COLO668 (cell line): Measurements from ENCODE around the gene SVIL.
"Not testable (repeated sequence)": the region's sequence is repeated elsewhere in the genome, so short reads cannot be mapped to it uniquely, and the experiment has no call there.

ENCODE experiments used
- DNase-seq: peaks from one replicate; lab custom pipeline; 2025; ENCODE audit not compliant: unreplicated experiment; lab: John Stamatoyannopoulos, UW

SVIL gene

DNA sequence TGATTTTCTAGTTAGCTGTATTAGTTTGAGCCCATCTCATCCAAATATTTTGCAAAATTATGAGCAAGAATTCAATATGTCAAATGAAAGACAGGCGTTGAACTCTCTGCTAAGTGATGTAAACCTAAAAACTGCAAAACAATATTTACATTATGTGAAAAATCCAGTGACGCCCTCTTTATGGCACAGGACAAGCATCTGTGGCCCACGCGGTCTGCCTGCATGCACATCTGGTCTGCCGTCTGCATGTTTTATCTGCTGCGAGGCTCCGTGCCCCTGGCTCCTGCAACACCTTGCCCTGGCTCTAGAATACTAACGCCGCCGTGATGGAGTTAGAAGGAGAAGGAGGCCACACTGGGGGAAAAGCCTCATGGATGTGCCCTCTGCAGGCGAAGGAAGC is 142.0 kb downstream of the SVIL start:
- DNase-seq, result no peak

GRCh38 chr10:29491918-29492317 is 142.9 kb downstream of the SVIL start:
- DNase-seq, result no peak

- not testable (repeated sequence) for DNase-seq
These were observed 143.9 kb downstream of the SVIL start for GRCh38 chr10:29490781-29491280.

DNA sequence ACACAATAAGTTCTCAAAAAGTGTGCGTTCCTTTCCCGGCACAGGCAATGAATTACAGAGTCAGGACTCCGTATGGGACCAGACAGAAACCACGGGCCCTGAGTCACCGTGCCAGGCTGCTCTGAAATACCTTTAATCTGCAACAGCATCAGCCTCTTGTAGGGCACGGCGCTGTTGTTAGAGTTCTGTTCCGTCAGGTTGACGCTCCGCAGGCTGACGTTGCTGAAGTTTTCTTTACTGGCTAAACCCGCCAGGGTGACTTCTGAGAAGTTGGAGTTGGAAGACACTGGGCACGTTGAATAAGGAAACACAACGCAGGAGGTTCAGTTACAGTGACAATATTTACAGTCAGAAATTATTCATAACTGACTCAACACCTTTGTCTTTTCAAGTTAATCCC is 146.3 kb downstream of the SVIL start:
- DNase-seq, result not testable (repeated sequence)

DNA sequence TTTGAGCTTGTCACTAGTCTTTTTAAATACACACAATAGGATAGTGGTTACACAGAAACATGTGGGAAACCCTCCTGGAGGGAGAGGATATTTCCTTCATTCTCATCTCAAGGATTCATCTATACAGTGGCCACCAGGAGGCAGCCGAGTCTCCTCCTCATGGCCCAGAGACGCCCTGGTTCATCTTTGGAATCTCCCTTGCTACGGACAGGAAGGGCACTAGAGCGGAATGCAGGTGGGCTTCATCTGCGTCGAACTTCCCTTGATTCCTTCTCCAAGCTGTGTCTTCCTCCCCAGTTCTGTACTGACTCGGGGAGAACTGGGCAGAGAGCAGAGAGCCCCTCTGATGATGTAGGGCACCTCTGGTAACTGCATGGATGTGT is 146.9 kb downstream of the SVIL start:
- DNase-seq, result not testable (repeated sequence)

DNA sequence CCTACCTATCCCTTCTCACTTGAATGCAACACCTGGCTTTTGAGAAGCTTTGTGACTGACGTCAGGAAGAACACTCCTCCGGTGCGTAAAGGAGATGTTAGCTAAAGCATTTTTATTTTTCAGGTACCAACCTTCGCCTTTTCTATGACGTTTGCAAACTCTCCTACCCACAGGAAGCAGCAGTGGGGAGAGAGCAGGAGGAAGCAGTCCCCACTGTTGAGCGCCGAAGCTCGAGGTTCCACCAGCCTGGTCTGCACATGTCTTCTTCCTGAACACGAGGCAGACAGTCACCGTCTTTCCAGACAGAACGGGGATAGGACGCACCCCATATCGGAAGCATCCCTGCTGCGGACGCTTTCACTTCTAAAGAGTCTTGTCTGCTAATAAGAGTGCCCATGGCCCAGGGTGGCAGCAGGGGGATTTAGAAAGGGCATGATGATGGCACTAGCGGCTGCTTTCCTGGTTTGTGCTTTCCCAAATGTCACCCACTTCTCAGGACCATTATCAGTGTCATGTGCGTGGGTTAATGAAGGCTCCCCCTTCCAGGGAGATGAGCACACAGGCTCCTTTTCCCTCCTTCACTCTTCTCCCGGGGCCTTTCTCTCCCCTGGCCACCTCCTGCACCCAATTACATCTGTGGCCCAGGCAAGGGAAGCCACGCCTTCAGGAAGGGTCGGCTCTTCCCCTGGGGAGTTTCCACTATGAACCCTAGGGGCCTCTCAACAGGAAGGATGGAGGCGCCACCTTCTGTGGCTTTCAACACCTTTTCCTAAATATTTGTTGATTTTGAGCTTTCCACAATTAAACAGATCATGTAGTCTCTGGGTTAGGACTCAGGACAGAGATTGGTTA is 147.5 kb downstream of the SVIL start:
- DNase-seq, result not testable (repeated sequence)

DNA sequence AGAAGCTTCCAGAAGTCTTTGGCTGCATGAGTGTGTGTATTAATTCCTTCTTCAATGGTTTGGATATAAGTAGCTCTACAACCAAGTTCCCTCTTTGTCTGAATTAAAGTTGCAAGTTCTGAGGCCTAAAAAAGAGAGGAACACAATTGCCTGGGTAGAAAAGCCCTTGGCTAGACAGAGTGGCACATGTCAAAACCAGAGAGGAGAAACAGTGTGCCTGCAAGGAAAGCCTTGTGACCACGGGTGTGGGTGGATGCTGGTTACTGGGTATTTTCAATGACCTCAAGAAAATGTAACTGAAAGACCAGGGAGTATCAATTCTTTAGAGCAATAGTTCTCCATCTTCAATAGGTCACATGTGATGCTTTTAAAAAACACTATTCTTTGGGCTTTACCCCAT is 148.3 kb downstream of the SVIL start:
- no peak for DNase-seq

DNA sequence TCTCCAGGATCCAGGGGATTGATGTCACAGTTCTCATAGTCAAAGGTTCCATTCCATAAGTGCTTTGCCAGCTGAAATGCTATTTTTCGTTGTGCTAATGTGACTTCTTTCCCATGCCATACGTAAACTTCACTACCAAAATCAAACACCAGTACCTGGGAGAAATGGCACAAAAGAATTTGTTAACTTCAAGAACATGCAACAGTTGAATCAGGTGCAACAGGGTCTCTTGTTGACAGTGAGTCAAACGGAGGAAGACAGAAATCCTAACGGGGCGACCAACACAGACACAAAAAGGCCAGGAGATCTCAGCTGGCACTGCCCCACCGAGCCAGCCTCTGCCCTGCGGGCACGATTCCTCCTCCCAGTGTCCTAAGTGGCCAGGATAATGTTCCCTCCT is 150.1 kb downstream of the SVIL start:
- not testable (repeated sequence) for DNase-seq

DNA sequence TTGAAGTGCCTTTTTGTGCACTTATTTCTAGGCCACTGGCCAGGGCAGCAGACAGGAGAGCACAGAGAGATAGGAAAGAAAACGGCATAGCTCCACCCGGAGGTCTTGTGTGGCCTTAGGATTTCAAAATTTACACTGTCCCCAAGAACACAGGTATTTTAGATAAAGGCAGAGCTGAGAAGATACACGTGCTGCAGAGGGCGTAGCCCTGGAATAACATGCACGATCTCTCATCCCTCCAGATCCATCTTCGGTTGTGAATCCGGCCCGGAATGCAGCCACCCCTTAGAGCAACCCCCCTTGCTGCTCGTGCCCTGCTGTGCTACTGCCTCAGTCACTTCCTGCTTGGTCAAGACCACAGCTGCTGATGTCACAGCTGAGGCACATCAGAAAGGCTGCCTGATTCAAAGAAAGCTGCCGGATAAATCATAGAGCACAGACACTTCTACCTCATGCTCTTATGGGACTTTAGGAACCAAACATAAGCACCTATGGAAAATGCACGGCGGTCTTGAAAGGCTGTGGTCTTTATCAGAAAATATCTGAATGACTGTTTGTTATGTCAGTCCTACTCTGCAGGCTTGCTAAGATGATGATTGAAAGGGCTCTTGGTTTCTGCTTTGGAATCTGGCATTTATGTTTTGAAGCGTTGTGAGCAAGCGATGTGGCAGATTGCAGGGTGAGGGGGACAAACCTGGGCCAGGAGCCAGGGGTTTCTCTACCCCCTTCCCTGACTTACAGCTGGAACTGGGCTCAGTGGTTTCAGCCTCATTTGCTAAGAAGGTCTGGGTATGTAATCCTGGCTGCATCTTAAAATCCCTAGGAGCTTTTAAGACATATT is 152.0 kb downstream of the SVIL start:
- no peak for DNase-seq

DNA sequence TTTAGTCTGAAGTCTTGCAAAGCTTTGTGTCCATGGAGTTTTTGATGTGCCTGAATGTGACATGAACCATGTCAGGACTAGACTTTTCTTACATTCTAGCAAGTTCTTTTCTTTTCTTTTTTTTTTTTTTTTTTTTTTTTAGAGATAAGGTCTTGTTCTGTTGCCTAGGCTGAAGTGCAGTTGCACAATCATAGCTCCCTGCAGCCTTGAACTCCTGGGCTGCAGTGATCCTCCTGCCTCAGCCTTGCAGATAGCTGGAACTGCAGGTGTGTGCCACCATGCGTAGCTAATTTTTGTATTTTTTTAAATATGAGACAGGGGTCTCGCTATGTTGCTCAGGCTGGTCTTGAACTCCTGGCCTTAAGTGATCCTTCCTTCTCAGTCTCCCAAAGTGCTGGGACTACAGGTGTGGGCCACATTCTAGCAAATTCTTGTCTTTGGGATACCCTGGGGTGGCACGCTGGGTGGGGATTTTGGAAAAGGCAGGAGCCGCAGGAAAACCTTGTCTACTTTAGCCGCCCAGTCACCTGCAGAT is 152.8 kb downstream of the SVIL start:
- no peak for DNase-seq

DNA sequence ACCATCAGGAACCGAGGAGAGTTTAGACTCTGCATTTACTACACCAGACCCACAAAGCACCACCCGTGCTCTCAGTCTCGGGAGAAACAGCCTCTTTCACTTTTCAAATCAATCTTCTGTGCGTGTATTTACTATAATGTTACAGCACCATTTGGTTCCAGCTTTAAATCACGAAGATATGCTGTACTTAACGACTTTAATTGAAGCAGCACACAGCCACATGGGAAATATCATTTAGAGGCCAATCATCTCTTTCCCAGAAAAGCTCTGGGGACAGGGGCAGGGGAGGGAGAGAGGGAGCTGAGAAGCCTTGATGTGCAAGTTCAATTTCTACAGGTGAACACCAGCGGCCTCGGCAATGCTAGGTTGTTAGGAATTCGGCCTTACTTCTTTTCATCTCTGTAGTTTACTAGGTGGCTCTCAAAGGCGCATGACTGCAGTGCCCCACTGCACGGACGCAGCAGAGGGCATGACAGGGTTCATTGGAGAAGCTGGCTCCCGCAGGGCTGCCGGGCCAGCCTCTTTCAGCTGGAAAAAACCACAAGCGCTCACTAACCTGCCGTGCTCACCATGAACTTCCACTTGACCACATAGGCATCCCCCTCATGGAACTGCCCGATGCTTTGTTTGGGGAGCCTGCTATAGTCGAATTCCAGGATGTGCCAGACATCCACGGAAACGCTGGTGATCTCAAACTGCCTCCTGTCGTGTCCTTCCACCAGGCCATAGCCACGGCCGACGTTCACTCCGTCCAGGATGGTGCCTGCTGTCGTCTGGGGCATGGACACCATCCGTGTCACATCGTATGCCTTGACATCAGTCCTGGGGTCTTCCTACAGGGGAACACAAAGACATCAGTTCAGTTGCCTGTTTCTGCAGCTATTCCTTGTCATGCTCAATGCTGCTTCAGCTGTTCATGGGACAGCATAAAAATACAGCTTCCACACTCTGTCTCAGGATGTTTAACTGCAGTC is 154.5 kb downstream of the SVIL start:
- no peak for DNase-seq

DNA sequence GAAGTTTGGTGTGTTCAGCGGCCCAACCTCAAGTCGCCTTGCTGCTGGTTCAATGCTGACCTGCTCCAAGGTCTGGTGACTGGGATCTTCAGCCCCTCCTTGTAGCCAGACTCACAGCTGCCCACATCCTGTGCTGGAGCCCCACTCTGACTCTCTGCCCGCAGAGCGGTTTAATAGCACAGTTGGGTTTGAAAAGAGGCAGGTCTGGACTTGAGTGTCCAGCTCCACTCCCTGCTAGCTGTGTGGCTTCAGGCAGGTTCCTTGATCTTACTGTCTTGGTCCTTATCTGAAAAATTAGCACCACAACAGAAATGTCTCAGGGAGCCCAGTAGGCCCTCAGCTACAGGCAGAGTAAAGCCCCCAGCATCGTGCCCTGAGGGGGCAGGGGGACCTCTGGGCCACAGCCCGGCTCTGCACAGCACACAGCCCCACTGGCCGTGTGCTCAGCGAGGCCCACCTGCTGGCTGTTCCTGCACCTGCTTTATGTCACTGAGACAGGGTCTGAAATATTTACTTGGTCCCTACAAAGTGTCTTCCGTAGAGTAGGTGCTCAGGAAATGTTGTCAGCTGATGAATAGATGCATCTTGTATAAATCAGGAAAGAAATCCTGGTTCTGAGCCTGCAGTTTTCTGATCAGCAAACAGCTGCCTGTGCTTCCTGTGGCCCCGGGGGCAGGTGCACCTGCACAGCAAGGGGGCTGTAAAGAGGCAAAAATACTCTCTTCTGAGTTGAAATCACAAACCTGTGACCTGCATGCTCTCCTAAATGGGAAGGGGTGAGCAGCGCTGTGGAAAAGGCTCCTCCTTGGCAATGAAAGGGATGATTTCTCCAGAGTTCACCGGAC is 155.5 kb downstream of the SVIL start:
- DNase-seq, result peak; percentile 22

DNA sequence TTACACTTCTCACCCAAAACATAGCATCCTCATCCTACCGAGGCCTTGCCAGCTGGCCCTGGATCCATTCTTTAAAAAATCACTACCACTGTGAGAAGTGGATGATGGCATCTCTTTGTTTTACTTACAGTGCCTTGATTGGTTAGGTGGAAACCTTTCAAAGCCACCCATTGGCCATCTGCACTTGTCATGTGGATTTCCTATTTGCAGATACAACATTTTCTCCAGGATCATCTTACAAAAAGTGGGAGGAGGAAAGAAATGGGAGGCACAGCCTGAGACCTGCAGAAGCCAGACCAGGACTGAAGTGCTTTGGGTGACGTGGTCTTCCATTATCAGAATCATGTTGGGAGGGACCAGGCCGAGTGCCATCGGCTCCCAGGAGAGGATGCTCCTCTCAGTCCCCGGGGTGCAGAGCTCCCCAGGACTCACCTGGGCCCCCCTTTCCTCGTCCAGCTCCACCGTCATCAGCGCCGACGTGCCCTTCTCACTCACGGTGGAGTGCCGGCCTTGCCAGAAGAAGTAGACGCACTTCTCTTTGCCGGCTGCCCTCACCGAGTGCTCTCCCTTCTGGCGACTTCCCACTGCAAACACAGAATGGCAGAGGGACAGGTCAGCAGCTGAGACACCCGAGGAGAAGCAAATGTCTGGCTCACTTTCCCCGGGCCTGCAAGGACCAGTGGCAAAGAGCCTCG is 161.2 kb downstream of the SVIL start:
- no peak for DNase-seq

DNA sequence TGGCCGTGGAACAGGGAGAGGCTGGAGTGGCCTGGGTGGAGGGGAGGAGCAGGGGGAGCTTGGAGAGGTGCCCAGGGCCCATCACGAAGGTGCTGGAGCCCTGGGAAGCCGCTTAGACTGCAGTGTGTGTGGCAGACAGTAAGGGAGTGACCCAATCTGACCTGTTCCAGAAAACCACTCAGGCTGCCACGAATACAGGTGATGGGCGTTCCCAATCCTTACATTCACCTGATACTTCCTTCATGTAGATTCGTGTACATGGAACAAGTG is 161.7 kb downstream of the SVIL start:
- no peak for DNase-seq

DNA sequence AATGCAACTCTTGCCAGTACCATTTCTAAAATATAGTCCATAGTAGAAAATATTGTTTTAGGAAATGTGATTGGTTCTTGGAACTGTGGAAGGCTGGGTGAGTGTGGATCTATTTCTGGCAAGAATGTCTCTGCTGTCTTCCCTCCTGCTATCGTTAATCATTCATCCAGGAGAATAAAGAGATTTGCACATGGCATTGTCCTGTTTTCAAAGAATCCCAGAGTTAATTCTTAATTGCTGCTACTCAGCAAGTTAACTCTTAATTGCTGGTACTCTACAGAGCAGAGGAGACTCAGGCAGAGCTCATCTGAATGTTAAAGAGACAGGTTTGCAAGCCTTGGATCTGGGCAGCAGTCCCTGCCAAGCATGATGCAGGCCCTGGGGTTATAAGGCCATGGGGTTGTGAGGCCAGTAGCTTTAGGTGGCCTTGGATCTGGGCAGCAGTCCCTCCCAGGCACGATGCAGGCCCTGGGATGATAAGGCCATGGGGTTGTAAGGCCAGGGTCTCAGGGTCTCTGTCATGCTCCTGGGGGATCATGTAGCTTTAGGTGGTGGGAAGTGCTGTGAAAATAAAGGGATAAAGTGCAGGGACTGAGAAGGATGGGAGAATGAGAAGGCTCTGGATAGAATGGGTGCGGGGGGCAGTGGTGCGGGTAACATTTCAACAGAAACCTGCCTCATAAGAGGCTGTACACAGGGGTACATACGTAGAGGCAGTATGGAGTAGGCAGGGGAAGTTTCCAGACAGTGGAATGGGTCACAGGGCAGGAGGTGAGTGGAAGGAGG is 162.3 kb downstream of the SVIL start:
- DNase-seq, result no peak

- DNase-seq, result no peak
These were observed 163.3 kb downstream of the SVIL start for GRCh38 chr10:29471544-29471859.

GRCh38 chr10:29470843-29471543 is 163.8 kb downstream of the SVIL start:
- no peak for DNase-seq

DNA sequence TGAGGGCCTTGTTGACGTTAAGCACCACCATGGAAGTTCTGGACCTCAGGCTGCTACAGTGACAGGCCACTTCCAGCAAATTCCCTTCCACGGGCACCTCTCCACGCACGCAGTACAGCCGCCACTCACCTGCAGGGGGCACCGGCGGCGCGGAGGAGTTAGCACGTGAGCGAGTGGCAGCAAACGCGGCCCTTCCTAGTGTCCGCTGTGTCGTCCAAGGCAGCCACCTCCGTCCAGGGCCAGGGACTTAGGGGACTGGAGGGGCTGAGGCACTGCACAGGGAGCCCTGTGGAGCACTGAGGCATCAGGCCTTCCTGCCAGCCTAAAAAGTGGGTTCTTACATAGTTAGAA is 164.4 kb downstream of the SVIL start:
- DNase-seq, result peak; percentile 1
